ENCODE measurements around the gene CCDC146. TPM values are rescaled to one million over a fixed set of nuclear protein-coding genes. Genes with fewer than 3 reads are reported as not detected.

CCDC146 gene
- total RNA-seq, 1 experiment from 2014 or later: 4.7 TPM

DNA sequence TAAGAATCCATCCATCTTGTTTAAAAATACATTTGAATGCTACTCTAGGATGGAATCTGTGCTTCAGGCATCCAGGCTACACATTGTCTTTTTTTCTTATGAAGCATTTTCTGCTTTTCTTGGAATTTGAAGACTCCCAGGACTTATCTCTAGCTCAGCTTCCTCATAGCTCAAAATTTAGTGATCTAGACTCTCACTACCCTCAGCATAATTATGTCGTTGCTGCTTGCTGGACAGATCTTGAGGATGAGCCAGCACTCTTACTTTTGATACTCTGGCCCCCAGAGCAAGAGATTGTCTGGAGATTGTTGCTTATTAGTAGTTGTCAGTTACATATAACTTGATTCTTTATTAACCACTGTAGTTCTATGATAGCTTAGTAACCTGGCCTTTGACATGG, 160.5 kb downstream of the CCDC146 start:
- no peaks in the 10 kb centered on the region for H3K79me2 ChIP-seq (ENCODE audit: low read length)
- BruUV-seq (replicated peaks): no TSS peak
- TF ChIP-seq EZH2phosphoT487 (IDR thresholded peaks at IDR 0.05; ENCODE audit: borderline replicate concordance, low read length): no peak
- TF ChIP-seq, protein P1, sequence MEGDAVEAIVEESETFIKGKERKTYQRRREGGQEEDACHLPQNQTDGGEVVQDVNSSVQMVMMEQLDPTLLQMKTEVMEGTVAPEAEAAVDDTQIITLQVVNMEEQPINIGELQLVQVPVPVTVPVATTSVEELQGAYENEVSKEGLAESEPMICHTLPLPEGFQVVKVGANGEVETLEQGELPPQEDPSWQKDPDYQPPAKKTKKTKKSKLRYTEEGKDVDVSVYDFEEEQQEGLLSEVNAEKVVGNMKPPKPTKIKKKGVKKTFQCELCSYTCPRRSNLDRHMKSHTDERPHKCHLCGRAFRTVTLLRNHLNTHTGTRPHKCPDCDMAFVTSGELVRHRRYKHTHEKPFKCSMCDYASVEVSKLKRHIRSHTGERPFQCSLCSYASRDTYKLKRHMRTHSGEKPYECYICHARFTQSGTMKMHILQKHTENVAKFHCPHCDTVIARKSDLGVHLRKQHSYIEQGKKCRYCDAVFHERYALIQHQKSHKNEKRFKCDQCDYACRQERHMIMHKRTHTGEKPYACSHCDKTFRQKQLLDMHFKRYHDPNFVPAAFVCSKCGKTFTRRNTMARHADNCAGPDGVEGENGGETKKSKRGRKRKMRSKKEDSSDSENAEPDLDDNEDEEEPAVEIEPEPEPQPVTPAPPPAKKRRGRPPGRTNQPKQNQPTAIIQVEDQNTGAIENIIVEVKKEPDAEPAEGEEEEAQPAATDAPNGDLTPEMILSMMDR (conservative IDR thresholded peaks at IDR 0.05; ENCODE audit: low read depth, low read length): no peak
- no peak for TF ChIP-seq EZH2 (IDR thresholded peaks at IDR 0.05; ENCODE audit: low read length, unreplicated experiment)
- no peak overlapping the region for H3K4me3 ChIP-seq (ENCODE audit: low read length)
- ChIA-PET POLR2A (ENCODE audit: unreplicated experiment) (no interaction called here), CTCF (no interaction called here)
- no peaks in the 10 kb centered on the region for H3K9me2 ChIP-seq (replicated peaks; ENCODE audit: low read length)
- H3K27me3 ChIP-seq (ENCODE audit: low read length): no peaks in the 10 kb centered on the region
- no peak overlapping the region for H3K27ac ChIP-seq (ENCODE audit: low read length)
- H4K20me1 ChIP-seq (ENCODE audit: low read length): no peaks in the 10 kb centered on the region
- H3F3A ChIP-seq (ENCODE audit: low read length, unreplicated experiment): no peaks in the 10 kb centered on the region
- no peaks in the 10 kb centered on the region for H3K36me3 ChIP-seq (ENCODE audit: low read depth, low read length)
- H2AFZ ChIP-seq (ENCODE audit: low read length): no peak overlapping the region
- H3K4me2 ChIP-seq (ENCODE audit: low read length): no peak overlapping the region
- H3K9me3 ChIP-seq (ENCODE audit: low read length): no peaks in the 10 kb centered on the region
- ATAC-seq (no peak), DNase-seq (no peak)
- no peak overlapping the region for H3K9ac ChIP-seq (ENCODE audit: low read length)
- H3K4me1 ChIP-seq (ENCODE audit: insufficient read depth, low read length): no peaks in the 10 kb centered on the region
- intact Hi-C loops (cut with micrococcal nuclease): no loop called here

DNA sequence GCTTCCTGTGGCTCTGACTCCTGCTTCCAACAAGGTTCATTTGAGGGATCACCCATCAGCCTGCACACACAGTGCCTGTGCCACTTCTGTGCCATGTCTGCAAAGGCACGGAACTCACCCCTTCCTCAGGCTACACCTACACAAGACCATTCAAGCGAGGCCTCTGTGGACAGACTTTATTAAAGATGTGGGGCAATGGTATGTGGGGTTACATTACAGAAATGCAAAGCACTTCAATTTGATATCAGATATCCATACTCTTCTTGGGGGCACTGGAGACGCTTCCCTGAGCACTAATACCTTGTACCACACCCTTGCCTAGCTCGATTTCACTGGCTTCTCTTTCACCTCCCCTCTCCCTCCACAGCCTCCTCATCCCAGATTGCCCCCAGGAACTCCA, 161.6 kb downstream of the CCDC146 start:
- intact Hi-C loops (cut with micrococcal nuclease): no loop called here
- Histone ChIP-seq H3F3A (ENCODE audit: low read length, unreplicated experiment) (no peaks in the 10 kb centered on the region), H3K79me2 (ENCODE audit: low read length) (no peaks in the 10 kb centered on the region), H3K9ac (ENCODE audit: low read length) (no peak overlapping the region), H3K9me3 (ENCODE audit: low read length) (no peaks in the 10 kb centered on the region), H2AFZ (ENCODE audit: low read length) (no peak overlapping the region), H3K4me2 (ENCODE audit: low read length) (no peak overlapping the region), H3K4me1 (ENCODE audit: insufficient read depth, low read length) (no peaks in the 10 kb centered on the region), H3K36me3 (ENCODE audit: low read depth, low read length) (no peaks in the 10 kb centered on the region), H3K27ac (ENCODE audit: low read length) (no peak overlapping the region), H4K20me1 (ENCODE audit: low read length) (no peaks in the 10 kb centered on the region), H3K9me2 (replicated peaks; ENCODE audit: low read length) (no peaks in the 10 kb centered on the region), H3K4me3 (ENCODE audit: low read length) (no peak overlapping the region), H3K27me3 (ENCODE audit: low read length) (no peaks in the 10 kb centered on the region)
- ChIA-PET POLR2A (ENCODE audit: unreplicated experiment) (no interaction called here), CTCF (no interaction called here)
- BruUV-seq (replicated peaks): no TSS peak
- TF ChIP-seq EZH2phosphoT487 (IDR thresholded peaks at IDR 0.05; ENCODE audit: borderline replicate concordance, low read length) (no peak), EZH2 (IDR thresholded peaks at IDR 0.05; ENCODE audit: low read length, unreplicated experiment) (no peak)
- TF ChIP-seq, protein P1 (conservative IDR thresholded peaks at IDR 0.05; ENCODE audit: low read depth, low read length): no peak
- ATAC-seq (no peak), DNase-seq (no peak)

DNA sequence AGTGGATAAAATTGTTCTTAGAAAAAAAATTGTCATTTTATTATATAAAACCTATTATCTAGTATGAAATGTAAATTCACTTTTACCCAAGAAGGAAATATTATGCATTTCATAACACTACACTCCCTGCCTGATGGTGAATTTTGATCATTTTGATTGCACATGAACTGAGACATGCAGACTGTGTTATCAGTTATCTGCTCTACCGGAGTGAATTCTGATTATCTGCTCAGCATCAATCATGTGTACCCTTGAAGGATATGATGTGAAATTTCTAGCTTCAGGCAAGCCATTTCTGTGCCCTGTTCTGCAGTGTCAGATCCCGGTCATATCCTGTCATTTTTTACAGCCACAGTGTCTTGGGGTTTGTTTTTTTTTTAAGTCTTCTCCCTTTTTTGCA, 162.2 kb downstream of the CCDC146 start:
- Histone ChIP-seq H3K9me3 (ENCODE audit: low read length) (no peaks in the 10 kb centered on the region), H4K20me1 (ENCODE audit: low read length) (no peaks in the 10 kb centered on the region), H3K4me3 (ENCODE audit: low read length) (no peak overlapping the region), H3K4me1 (ENCODE audit: insufficient read depth, low read length) (no peaks in the 10 kb centered on the region), H3K4me2 (ENCODE audit: low read length) (no peak overlapping the region), H3K9me2 (replicated peaks; ENCODE audit: low read length) (no peaks in the 10 kb centered on the region), H3K27ac (ENCODE audit: low read length) (no peak overlapping the region), H3K79me2 (ENCODE audit: low read length) (no peaks in the 10 kb centered on the region), H2AFZ (ENCODE audit: low read length) (no peak overlapping the region), H3K27me3 (ENCODE audit: low read length) (no peaks in the 10 kb centered on the region), H3K36me3 (ENCODE audit: low read depth, low read length) (no peaks in the 10 kb centered on the region), H3F3A (ENCODE audit: low read length, unreplicated experiment) (no peaks in the 10 kb centered on the region), H3K9ac (ENCODE audit: low read length) (no peak overlapping the region)
- intact Hi-C loops (cut with micrococcal nuclease): no loop called here
- ATAC-seq (no peak), DNase-seq (no peak)
- POLR2A ChIA-PET (ENCODE audit: unreplicated experiment): interaction anchor here (0.7 kb wide), 1 partner anchor 163 kb away, joined by 15 read pairs; no protein-coding TSS in a partner anchor
- TF ChIP-seq, protein P1 (conservative IDR thresholded peaks at IDR 0.05; ENCODE audit: low read depth, low read length): no peak
- no peak for TF ChIP-seq EZH2 (IDR thresholded peaks at IDR 0.05; ENCODE audit: low read length, unreplicated experiment)
- TF ChIP-seq EZH2phosphoT487 (IDR thresholded peaks at IDR 0.05; ENCODE audit: borderline replicate concordance, low read length): no peak
- CTCF ChIA-PET: no interaction called here
- BruUV-seq (replicated peaks): no TSS peak
